Adrenal gland (tissue), 5 donors: ENCODE results near the gene ABHD14A.

Source experiments
- CTCF ChIP-seq, 6 experiments: fragments of 450-650 bp in 4 of 6; fragments of 200-600 bp in 2 of 6; sonication (generic) in 1 of 6; IDR thresholded peaks; 1 replicate in 5 of 6; 2 replicates in 1 of 6; pipeline versions ENCODE4 v1.5.1 to v1.8.0; 2016 to 2021; ENCODE audit warnings: antibody characterized with exemption in 6 of 6, mild to moderate bottlenecking in 2 of 6, moderate library complexity in 1 of 6
- POLR2A ChIP-seq, 2 donors: fragments of 450-650 bp; IDR thresholded peaks; one replicate each; pipeline ENCODE4 v1.6.1; 2017; ENCODE audit warnings: antibody characterized with exemption in 2 of 2, mild to moderate bottlenecking in 2 of 2, moderate library complexity in 1 of 2
- donor health status: DM: no; HTN: no; CAD: no.

- TF ChIP-seq POLR2A (IDR thresholded peaks at IDR 0.05) = no peak
- TF ChIP-seq CTCF (IDR thresholded peaks at IDR 0.05) = no peak
Measured at GRCh38 chr3:51946796-51947195, 28.1 kb upstream of the ABHD14A start.
